HFFc6 (cell line): ENCODE data around the gene FBXO21. TPM values are rescaled to one million over a fixed set of nuclear protein-coding genes. Genes with fewer than 3 reads are reported as not detected.
"Not testable (repeated sequence)": the region's sequence is repeated elsewhere in the genome, so short reads cannot be mapped to it uniquely, and the experiment has no call there.

Source experiments
- DNase-seq: peaks from one replicate; pipeline ENCODE4 v3.0.0-alpha.2; 2018
- H3K27ac Mint-ChIP-seq: 2 replicates; pipeline ENCODE4 v1.8.0; 2020; ENCODE audit warnings: mild to moderate bottlenecking, mixed read lengths
- H3K27me3 Mint-ChIP-seq: 2 replicates; pipeline ENCODE4 v1.8.0; 2021; ENCODE audit warnings: mild to moderate bottlenecking, moderate library complexity, mixed read lengths; ENCODE audit not compliant: insufficient read depth
- H3K36me3 Mint-ChIP-seq: 2 replicates; pipeline ENCODE4 v1.8.0; 2021; ENCODE audit warnings: low read depth, mixed read lengths
- H3K4me1 Mint-ChIP-seq: 2 replicates; pipeline ENCODE4 v1.8.0; 2020; ENCODE audit warnings: low read depth, mixed read lengths
- H3K4me3 Mint-ChIP-seq: 2 replicates; pipeline ENCODE4 v1.8.0; 2020; ENCODE audit warnings: mild to moderate bottlenecking, moderate library complexity, mixed read lengths
- H3K9me3 Mint-ChIP-seq: 2 replicates; pipeline ENCODE4 v1.8.0; 2020; ENCODE audit warnings: mild to moderate bottlenecking, mixed read lengths
- total RNA-seq, 6 experiments: library from RNA; stranded (reverse); fragmentation: NEBNext Ultra II Directional; extraction: Animal tissue kit (Norgen Biotek cat#: 25700); gene quantifications; 2 replicates in 1 of 6; 3 replicates in 5 of 6; pipeline ENCODE4 v1.2.3, GENCODE V29; 2021
- TF ChIP-seq, protein P1 (sequence below): fragments of 200-600 bp; sonication (generic); IDR thresholded peaks from 2 replicates; pipeline ENCODE4 v1.5.0; 2021; ENCODE audit warnings: antibody characterized with exemption, mild to moderate bottlenecking

FBXO21 gene
- total RNA-seq, 6 experiments from 2014 or later = 26.2 to 35.3 (median 32.3) TPM

GRCh38 chr12:117202033-117202432, 11.8 kb upstream of the FBXO21 start:
- no peak for DNase-seq
- no peak overlapping the region for H3K27ac Mint-ChIP-seq
- H3K27me3 Mint-ChIP-seq = peaks cover 27% of the 10 kb centered on the region
- H3K36me3 Mint-ChIP-seq = no peaks in the 10 kb centered on the region
- no peaks in the 10 kb centered on the region for H3K4me1 Mint-ChIP-seq
- no peaks in the 10 kb centered on the region for H3K9me3 Mint-ChIP-seq
- no peak overlapping the region for H3K4me3 Mint-ChIP-seq
- TF ChIP-seq, protein P1, sequence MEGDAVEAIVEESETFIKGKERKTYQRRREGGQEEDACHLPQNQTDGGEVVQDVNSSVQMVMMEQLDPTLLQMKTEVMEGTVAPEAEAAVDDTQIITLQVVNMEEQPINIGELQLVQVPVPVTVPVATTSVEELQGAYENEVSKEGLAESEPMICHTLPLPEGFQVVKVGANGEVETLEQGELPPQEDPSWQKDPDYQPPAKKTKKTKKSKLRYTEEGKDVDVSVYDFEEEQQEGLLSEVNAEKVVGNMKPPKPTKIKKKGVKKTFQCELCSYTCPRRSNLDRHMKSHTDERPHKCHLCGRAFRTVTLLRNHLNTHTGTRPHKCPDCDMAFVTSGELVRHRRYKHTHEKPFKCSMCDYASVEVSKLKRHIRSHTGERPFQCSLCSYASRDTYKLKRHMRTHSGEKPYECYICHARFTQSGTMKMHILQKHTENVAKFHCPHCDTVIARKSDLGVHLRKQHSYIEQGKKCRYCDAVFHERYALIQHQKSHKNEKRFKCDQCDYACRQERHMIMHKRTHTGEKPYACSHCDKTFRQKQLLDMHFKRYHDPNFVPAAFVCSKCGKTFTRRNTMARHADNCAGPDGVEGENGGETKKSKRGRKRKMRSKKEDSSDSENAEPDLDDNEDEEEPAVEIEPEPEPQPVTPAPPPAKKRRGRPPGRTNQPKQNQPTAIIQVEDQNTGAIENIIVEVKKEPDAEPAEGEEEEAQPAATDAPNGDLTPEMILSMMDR = no peak

- peaks cover 21% of the 10 kb centered on the region for H3K27me3 Mint-ChIP-seq
- H3K27ac Mint-ChIP-seq, H3K4me1 Mint-ChIP-seq, H3K9me3 Mint-ChIP-seq, H3K36me3 Mint-ChIP-seq, DNase-seq, H3K4me3 Mint-ChIP-seq: not testable (repeated sequence)
Observed at GRCh38 chr12:117199956-117200744, 9.9 kb upstream of the FBXO21 start.

GRCh38 chr12:117196334-117196733, 6.1 kb upstream of the FBXO21 start:
- H3K4me3 Mint-ChIP-seq, DNase-seq, H3K9me3 Mint-ChIP-seq, H3K4me1 Mint-ChIP-seq, H3K27ac Mint-ChIP-seq, H3K36me3 Mint-ChIP-seq: not testable (repeated sequence)
- H3K27me3 Mint-ChIP-seq = peaks cover 17% of the 10 kb centered on the region

- not testable (repeated sequence) for H3K9me3 Mint-ChIP-seq, H3K36me3 Mint-ChIP-seq, H3K4me3 Mint-ChIP-seq, H3K4me1 Mint-ChIP-seq, H3K27ac Mint-ChIP-seq, DNase-seq
- H3K27me3 Mint-ChIP-seq = peaks cover 17% of the 10 kb centered on the region
Observed at GRCh38 chr12:117195027-117195426, 4.8 kb upstream of the FBXO21 start.

DNA sequence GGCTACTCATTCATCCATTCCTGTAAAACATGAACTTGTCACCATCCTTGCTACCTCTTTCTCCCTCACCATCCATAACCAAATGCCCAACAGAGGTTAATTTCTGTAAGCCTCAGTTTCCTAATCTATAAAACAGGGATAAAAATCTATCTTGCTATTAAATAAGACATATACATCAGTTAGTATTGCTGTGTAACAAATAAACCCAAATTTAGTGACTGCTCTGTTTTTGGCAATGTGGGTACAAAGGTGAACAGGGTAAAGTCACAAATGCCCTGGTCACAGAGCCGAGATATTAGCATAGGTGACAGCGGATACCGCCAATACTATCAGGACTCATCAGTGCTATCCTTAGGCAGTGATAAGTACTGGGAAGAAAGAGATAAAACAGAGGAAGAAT, 3.6 kb upstream of the FBXO21 start:
- peaks cover 8% of the 10 kb centered on the region for H3K4me1 Mint-ChIP-seq
- no peaks in the 10 kb centered on the region for H3K36me3 Mint-ChIP-seq
- no peak for DNase-seq
- TF ChIP-seq, protein P1 = no peak
- no peaks in the 10 kb centered on the region for H3K9me3 Mint-ChIP-seq
- H3K4me3 Mint-ChIP-seq = no peak overlapping the region
- no peak overlapping the region for H3K27ac Mint-ChIP-seq
- H3K27me3 Mint-ChIP-seq = peaks cover 17% of the 10 kb centered on the region

DNA sequence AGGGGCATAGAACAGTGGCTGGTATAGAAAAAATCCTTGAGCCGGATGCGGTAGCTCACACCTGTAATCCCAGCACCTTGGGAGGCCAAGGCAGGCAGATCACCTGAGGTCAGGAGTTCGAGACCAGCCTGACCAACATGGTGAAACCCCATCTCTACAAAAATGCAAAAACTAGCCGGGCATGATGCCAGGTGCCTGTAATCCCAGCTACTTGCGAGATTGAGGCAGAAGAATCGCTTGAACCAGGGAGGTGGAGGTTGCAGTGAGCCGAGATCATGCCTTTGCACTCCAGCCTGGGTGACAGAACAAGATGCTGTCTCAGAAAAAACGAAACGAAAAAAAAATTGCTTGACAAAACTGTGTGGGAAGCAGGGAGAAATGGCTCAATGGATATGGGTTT, 2.3 kb upstream of the FBXO21 start:
- DNase-seq, H3K9me3 Mint-ChIP-seq, H3K36me3 Mint-ChIP-seq, H3K4me3 Mint-ChIP-seq, H3K27ac Mint-ChIP-seq: not testable (repeated sequence)
- Mint-ChIP-seq H3K4me1 (peaks cover 21% of the 10 kb centered on the region), H3K27me3 (peaks cover 12% of the 10 kb centered on the region)

DNA sequence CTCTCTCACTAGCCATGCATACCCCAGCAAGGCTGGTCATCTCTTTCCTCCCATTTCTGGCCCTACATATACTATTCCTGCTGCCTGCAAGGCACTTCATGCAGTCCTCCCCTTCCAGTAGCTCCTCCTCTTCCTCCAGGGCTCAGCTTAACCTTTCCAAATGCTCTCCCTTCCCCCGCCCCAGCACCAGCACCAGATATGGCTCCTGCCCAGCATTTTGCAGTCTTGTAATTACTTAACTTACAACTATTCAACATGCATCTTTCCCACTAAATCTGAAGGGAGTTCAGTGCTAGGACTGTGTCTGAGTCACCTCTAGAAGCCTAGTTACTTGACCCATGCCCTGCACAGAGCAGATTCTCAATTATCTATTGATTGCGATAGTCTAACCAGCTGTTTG, 1.8 kb upstream of the FBXO21 start:
- peaks cover 21% of the 10 kb centered on the region for H3K4me1 Mint-ChIP-seq
- peaks cover 5% of the 10 kb centered on the region; the same call in 1 of the 2 replicates for H3K36me3 Mint-ChIP-seq
- H3K27ac Mint-ChIP-seq = no peak overlapping the region
- TF ChIP-seq, protein P1 = no peak
- peaks cover 10% of the 10 kb centered on the region for H3K27me3 Mint-ChIP-seq
- no peak overlapping the region for H3K4me3 Mint-ChIP-seq
- H3K9me3 Mint-ChIP-seq = no peaks in the 10 kb centered on the region
- DNase-seq = no peak
